NOMO-1 treated with DMSO at 0.1 percent for 48 hours (cell line): ENCODE results near the gene IMMP2L.
"Not testable (repeated sequence)": the region's sequence is repeated elsewhere in the genome, so short reads cannot be mapped to it uniquely, and the experiment has no call there.

Source experiments
- DNase-seq: peaks from one replicate; lab custom pipeline; 2025; ENCODE audit not compliant: unreplicated experiment; lab: John Stamatoyannopoulos, UW

Gene IMMP2L

DNA sequence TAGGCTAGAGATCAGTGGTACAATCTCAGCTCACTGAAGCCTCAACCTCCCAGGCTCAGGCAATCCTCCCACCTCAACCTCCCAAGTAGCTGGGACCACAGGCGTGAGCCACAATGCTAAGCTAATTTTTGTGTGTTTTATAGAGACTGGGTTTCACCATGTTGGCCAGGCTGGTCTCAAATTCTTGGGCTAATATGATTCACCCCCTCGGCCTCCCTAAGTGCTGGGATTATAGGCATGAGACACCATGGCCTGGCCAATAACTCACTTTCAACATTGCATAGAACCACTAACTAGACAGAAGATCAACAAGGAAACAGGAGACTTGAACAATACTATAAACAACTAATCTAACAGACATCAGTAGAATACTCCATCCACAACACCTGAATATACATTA is 279.7 kb downstream of the IMMP2L start:
- DNase-seq, result no peak

GRCh38 chr7:111274857-111275256 is 287.4 kb downstream of the IMMP2L start:
- DNase-seq, result no peak

DNA sequence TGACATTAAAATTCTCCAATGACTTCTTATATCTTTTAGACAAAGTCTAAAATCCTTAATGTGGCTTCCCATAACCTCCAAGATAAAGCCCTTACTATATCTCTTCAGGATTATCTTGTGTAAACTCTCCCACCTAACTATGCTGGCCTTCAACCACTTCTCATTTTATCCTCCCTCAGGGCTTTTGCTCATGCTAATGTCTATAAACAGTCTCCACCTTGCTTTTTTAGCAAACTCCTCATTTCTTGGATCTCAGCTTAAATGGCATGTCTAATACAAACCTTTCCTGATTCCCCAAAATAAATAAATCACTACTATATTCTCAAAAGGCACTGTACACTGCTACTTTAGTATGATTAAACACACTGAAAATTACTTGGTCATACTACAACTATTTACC is 290.2 kb downstream of the IMMP2L start:
- no peak for DNase-seq

DNA sequence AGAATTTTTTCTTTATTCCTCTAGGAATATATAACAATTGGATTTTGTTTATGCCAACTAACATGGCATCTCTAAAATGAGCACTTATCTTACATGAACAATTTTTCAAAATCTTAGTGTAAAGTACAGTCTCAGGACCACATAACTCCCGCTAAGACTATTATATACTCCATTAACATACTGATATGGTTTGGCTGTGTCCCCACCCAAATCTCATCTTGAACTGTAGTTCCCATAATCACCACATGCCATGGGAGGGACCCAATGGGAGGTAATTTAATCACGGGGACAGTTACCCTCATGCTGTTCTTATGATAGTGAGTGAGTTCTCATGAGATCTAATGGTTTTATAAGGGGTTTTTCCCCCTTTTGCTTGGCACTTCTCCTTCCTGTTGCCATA is 291.5 kb downstream of the IMMP2L start:
- DNase-seq, result not testable (repeated sequence)

DNA sequence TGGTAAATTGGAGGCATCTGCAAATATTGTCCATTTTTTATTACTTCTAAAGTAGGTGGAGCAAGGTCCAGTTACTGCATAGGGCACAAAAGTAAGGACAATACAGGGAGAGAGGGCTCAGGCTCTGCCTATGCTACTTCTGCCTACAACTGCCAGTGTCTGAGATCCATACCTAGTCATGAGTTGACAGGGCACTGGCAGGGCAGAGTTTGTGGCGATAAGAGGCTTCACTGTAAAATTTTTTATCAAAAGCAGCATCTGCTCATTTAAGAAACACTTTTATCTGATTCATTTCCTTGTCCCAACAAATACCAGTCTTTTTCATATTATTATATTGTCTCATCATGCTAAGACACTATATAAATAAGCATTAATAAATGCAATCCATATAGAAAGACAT is 293.4 kb downstream of the IMMP2L start:
- no peak for DNase-seq

GRCh38 chr7:111266613-111267012 is 295.7 kb downstream of the IMMP2L start:
- DNase-seq, result no peak

DNA sequence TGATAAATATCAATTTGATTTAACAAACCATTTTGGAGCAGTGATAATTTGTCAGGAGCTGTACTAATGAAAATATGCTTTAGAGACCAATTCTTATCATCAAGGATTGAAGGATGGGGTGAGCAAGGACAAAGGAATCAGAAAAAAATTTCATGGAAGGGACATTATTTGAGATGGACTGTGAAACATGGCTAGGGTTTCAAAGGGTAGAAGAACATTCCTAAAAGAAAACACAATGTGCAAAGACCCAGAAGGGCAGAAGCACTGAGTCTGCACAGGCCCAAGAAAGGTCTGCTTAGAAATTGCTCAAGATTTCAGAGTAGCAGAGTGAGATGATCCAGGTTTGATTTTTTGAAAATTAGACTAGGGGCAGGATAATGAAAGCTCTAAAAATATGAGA is 296.9 kb downstream of the IMMP2L start:
- no peak for DNase-seq

DNA sequence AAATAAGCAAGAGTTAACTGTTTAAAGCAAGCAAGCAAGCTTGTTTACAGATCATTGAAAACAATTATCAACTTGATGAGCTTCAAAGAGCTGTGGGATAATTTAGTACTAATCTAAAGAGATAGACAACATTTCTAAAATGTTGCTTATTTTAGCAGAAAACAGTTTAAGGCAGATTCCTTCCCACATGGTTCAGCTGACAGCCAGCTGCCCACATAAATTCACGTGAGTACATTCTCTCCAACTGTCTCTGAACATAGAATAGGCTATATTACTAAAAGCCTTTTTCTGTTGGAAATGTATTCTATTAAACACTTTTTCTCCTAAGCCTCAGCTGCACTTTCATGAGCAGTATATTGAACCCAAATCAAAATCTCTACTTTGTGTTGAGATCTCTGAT is 297.3 kb downstream of the IMMP2L start:
- no peak for DNase-seq

GRCh38 chr7:111264111-111264868 is 298.0 kb downstream of the IMMP2L start:
- DNase-seq, result no peak

- DNase-seq, result no peak
Observed at GRCh38 chr7:111262293-111263116, 299.8 kb downstream of the IMMP2L start.

DNA sequence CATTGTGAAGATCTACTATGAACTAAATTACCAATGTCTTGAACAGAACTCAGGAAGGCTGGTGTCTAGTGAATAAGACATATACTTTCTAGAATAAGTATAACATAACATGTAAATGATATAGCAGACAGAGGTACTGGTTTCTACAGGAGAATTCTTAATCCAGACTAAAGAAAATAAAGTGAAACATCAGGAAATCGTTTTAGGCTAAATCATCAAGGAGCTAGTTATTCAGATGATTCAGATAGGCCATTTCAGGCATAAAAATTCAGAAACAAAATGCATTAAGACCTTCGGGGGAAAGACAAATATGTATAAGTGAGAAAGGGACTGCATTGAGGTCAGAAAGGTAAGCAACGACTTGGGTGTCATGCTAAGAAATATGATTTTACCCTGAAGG is 300.8 kb downstream of the IMMP2L start:
- DNase-seq, result no peak

DNA sequence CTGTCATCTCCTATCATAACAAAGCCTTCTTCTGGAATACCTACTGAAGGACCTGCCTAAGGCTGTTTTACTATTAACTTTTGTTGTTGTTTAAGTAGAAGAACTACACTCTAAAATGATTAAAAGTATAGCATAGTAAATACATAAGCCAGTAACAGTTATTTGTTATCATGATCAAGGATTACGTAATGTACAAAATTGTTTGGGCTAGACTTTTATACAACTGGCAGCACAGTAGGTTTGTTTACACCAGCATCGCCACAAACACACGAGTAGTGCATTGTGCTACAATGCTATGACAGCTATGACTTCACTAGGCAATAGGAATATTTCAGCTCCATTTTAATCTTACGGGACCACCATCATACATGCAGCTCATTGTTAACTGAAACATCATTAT is 302.3 kb downstream of the IMMP2L start:
- no peak for DNase-seq

DNA sequence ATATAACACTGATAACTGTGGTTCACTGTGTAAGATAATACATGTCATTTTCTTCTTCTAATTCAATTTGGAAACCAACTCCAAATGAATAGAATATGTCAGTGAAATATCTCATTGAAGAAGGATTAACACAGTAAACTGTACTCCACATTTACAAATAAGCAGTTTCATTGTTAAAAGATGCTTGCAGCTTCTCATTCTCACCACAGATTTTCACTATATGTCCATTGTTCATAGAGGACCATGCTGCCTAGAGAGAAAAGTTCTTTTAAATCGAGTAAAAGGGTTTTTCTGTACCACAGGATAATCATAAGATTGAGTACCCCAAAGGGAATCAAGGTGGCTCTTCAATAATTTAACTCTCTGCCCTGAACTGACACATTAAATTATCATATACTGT is 305.9 kb downstream of the IMMP2L start:
- no peak for DNase-seq

DNA sequence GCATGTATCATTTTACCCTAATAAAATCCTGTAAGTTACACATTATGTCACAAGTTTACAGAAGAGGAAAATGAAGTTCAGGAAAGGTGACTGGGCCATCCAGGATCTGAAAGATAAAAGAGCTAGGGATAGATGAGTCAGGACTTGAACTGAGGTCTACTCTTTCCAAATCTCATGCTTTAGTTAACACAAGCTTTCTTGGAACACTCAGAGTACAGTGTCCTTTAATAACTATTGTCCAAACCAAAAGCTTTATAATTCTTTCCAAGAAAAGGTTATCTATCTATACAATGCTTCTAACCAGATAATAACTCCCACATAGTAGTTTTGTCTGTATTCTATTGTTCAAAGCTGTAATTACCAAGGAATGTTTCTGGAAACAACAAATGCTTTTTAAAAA is 306.7 kb downstream of the IMMP2L start:
- no peak for DNase-seq

GRCh38 chr7:111251365-111251764 is 310.9 kb downstream of the IMMP2L start:
- not testable (repeated sequence) for DNase-seq

GRCh38 chr7:111249807-111250206 is 312.5 kb downstream of the IMMP2L start:
- not testable (repeated sequence) for DNase-seq

- DNase-seq, result no peak
Observed at GRCh38 chr7:111242141-111242755, 320.0 kb downstream of the IMMP2L start.

GRCh38 chr7:111240371-111240770 is 321.9 kb downstream of the IMMP2L start:
- no peak for DNase-seq

DNA sequence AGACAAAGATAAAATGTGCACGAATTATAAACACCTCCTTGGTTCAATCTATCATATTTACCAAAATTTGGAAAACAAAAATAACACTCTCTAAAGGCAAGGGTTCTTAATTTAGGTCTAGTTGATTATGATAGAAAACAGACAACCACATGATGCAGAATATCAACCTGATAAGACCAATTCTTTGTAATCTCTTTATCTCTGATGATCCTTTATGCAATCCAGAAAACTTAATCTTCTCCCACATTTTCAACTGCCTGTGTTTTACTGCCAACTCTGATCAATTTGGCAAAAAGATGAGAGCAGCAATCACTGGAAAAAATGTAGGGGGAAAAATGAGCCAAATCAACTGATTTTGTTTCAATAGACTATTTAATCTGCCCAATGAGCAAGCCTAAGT is 322.9 kb downstream of the IMMP2L start:
- no peak for DNase-seq

DNA sequence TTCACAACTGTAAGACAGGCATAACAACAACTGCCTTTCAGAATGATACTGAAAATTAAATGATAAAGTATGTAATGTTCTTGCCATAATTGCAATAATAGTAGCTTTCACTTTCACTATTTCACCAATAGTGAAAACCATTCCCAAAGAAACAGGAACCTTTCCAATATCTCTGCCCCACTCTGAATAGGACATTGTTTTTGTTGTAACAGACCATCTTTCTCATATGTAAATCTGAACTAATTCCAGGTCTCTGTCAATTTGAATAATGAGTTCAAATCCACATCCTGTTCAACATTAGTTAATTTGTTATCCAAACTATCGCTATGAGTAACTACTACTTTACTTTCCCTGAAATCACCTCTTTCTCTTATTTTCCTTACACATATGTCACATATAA is 323.4 kb downstream of the IMMP2L start:
- no peak for DNase-seq

DNA sequence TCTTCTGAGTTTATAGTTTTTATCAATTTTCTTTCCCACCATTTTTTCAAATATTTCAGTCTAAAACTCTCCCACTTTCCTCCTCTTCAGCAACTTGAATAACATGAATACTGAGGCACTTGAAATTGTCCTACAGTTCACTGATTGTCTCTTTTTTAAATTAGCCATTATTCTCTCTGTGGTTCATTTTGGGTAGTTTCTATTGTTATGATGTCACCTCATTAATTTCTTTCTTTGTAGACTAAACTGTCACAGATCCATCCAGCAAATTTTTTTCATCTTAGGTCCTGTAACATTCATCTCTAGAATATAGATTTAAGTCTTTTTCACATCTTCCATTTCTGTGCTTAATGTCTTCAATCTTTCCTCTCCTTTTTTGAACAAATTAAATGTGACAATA is 326.6 kb downstream of the IMMP2L start:
- DNase-seq, result no peak
